Thymus (tissue), 11 donors: Measurements from ENCODE around the gene SKI. TPM values are rescaled to one million over a fixed set of nuclear protein-coding genes. Genes with fewer than 3 reads are reported as not detected.

Experiments used
- DNase-seq, 9 donors: peaks; one replicate each; pipeline ENCODE4 v3.0.0-alpha.2; 2013; ENCODE audit warnings: low spot score in 9 of 9, low read depth in 6 of 9, missing footprints in 1 of 9
- H3K27ac ChIP-seq, 2 donors: one replicate each; pipeline ENCODE4 v1.5.1; 2013; ENCODE audit warnings: control low read depth in 1 of 2, low read depth in 1 of 2, low read length in 1 of 2, mild to moderate bottlenecking in 1 of 2, moderate library complexity in 1 of 2
- H3K27me3 ChIP-seq, 2 donors: one replicate each; pipeline ENCODE4 v1.5.1; 2013; ENCODE audit warnings: low read length in 1 of 2; ENCODE audit not compliant: control insufficient read depth in 2 of 2, insufficient read depth in 1 of 2
- H3K36me3 ChIP-seq, 2 donors: one replicate each; pipeline ENCODE4 v1.5.1; 2013; ENCODE audit warnings: low read length in 1 of 2, mild to moderate bottlenecking in 1 of 2, moderate library complexity in 1 of 2; ENCODE audit not compliant: control insufficient read depth in 2 of 2, insufficient read depth in 2 of 2
- H3K4me1 ChIP-seq, 2 donors: one replicate each; pipeline ENCODE4 v1.5.1; 2013; ENCODE audit warnings: low read length in 2 of 2; ENCODE audit not compliant: control insufficient read depth in 2 of 2, insufficient read depth in 2 of 2
- H3K4me3 ChIP-seq, 2 donors: one replicate each; pipeline ENCODE4 v1.5.1; 2013; ENCODE audit warnings: low read length in 2 of 2, control low read depth in 1 of 2, mild to moderate bottlenecking in 1 of 2
- H3K9me3 ChIP-seq, 2 donors: one replicate each; pipeline ENCODE4 v1.5.1; 2013; ENCODE audit warnings: low read length in 1 of 2, mild to moderate bottlenecking in 1 of 2; ENCODE audit not compliant: control insufficient read depth in 2 of 2, insufficient read depth in 1 of 2
- WGBS: extraction: QIAGEN DNeasy Blood & Tissue Kit; methylation state at CpG from one replicate; pipeline ENCODE4 v1.1.7; 2013; 5-methylcytosine and 5-hydroxymethylcytosine counted together
- polyA plus RNA-seq: library from polyadenylated mRNA; stranded (reverse); fragments of 200-250 nt; gene quantifications from one replicate; pipeline ENCODE4 v1.2.3, GENCODE V29; 2013
- total RNA-seq: library from RNA; stranded (reverse); fragments of 120-200 nt; gene quantifications from one replicate; pipeline ENCODE4 v1.2.4, GENCODE V29; 2013
- donor health status: healthy.

Gene SKI
- total and polyA plus RNA-seq, 2 donors: 5.3 to 16.4 TPM

- H3K27me3 ChIP-seq: no peaks in the 10 kb centered on the region
- DNase-seq: no peak
- H3K4me1 ChIP-seq: peaks cover 21 to 54% of the 10 kb centered on the region in 2 donors
- H3K36me3 ChIP-seq: peaks cover 0 to 11% of the 10 kb centered on the region in 2 donors
- peaks cover 0 to 2% of the 10 kb centered on the region in 2 donors for H3K9me3 ChIP-seq
- peak overlapping the region; percentile 1 to 6 for H3K27ac ChIP-seq
- no peak overlapping the region for H3K4me3 ChIP-seq
- 94% methylated on average over 30 of the region's 30 CpGs for WGBS
Observed at GRCh38 chr1:2192031-2192995, 35.8 kb upstream of the SKI start.

DNA sequence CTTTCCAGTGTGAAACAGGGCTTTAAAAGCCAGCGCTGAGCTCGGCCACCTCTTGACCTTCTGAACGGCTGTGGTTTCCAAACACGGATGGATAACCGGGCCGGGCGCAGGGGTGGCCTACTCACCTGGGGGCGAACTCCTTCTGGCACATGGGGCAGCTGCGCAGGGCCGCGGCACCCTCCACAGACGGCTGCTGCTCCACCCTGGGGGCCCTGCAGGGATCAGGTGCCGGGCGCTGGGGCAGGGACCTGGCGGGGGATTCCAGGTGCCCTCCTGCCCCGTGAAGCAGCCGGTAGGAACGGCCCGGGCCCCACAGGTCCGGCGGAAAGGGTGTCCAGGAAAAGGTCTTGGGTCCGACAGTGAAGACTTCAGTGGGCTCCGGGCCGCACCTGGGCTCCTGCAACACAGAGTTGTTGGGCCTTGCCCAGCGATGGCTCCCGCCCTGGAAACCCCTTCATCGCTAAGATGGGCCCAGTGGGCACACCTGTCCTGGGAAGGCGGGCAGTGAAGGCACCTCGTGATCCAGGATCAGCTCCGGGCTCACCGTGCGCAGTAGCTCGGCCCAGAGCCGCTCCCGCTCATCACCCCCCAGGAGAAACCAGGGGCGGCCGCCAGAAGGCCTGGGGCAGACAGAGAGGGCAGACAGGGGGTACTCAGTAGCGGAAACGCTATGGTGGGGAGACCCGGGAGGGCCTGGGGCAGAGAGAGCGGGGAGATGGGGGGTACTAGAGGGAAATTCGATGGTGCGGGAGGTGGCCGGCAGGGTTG is 34.4 kb upstream of the SKI start:
- 83% methylated on average over 44 of the region's 44 CpGs for WGBS
- H3K9me3 ChIP-seq: peaks cover 2 to 5% of the 10 kb centered on the region in 2 donors
- peaks cover 0 to 11% of the 10 kb centered on the region in 2 donors for H3K36me3 ChIP-seq
- DNase-seq: no peak
- no peaks in the 10 kb centered on the region for H3K27me3 ChIP-seq
- peaks cover 26 to 61% of the 10 kb centered on the region in 2 donors for H3K4me1 ChIP-seq
- H3K27ac ChIP-seq: peak overlapping the region; percentile 25 to 30
- H3K4me3 ChIP-seq: peak overlapping the region; percentile 34 to 79

GRCh38 chr1:2194319-2194897 is 33.7 kb upstream of the SKI start, which contains the start of gene FAAP20:
TSS of gene FAAP20 (minus strand) at chr1:2194772. CDS start at chr1:2194749, 23 bp downstream.
- no peak for DNase-seq
- no peaks in the 10 kb centered on the region for H3K27me3 ChIP-seq
- H3K4me3 ChIP-seq: peak within 1 kb of the TSS; percentile 55 to 79
- peaks cover 28 to 62% of the 10 kb centered on the region in 2 donors for H3K4me1 ChIP-seq
- H3K27ac ChIP-seq: peak within 1 kb of the TSS; percentile 94 to 95
- 2% methylated on average over 63 of the region's 63 CpGs for WGBS
- H3K36me3 ChIP-seq: peaks cover 0 to 10% of the 10 kb centered on the region in 2 donors
- peaks cover 2 to 5% of the 10 kb centered on the region in 2 donors for H3K9me3 ChIP-seq

DNA sequence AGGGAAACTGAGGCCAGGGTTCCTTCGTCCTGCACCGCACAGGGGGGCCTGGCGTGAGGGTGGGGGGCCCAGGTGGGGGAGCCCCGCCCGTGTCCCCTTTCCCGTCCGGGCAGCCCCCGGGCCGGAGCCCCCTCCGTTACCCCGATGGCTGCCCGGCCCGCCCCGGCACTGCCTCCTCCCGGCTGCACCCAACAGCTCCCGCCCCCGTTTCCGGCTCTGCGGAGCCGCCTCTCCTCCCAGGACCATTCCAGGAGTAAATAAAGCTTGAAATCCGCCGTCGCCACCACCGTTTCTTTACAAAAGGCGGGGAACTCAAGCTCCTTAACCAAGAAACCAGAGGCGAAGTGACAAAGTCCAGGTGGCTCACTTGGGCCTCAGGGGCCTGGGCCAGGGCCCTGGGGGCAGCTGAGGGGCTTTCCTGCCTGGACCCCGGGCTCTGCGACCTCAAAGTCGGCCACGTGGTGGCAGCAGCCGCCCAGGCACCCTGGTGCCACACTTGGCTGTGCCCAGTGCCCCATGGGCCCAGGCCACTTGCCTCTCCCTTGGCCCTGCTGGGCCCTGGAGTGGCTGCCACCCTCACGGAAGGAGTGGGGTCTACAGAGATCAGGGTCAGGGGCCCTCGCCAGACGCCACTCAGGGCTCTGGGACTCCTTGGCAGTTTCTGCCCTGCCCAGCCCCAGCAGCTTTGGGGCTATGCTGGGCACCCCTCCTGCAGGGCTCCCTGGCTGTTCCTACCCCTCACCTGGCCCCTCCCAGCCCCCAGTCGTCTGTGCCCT is 33.0 kb upstream of the SKI start:
- 3% methylated on average over 35 of the region's 35 CpGs for whole genome bisulfite sequencing
- peak in 8 of 9 donors; percentile 70 to 94 (median 85) for DNase-seq
- peak overlapping the region; percentile 55 to 79 for H3K4me3 ChIP-seq
- peak overlapping the region; percentile 94 to 95 for H3K27ac ChIP-seq
- peaks cover 30 to 59% of the 10 kb centered on the region in 2 donors for H3K4me1 ChIP-seq
- H3K36me3 ChIP-seq: peaks cover 0 to 8% of the 10 kb centered on the region in 2 donors
- no peaks in the 10 kb centered on the region for H3K27me3 ChIP-seq
- peaks cover 2 to 5% of the 10 kb centered on the region in 2 donors for H3K9me3 ChIP-seq

- Histone ChIP-seq H3K4me3 (no peak overlapping the region), H3K27me3 (no peaks in the 10 kb centered on the region), H3K36me3 (peaks cover 0 to 8% of the 10 kb centered on the region in 2 donors), H3K27ac (peak overlapping the region; percentile 94 to 95), H3K4me1 (peaks cover 30 to 54% of the 10 kb centered on the region in 2 donors), H3K9me3 (peaks cover 2 to 5% of the 10 kb centered on the region in 2 donors)
- DNase-seq: no peak
- 93% methylated on average over 11 of the region's 11 CpGs for WGBS
Observed at GRCh38 chr1:2195785-2196184, 32.3 kb upstream of the SKI start.

DNA sequence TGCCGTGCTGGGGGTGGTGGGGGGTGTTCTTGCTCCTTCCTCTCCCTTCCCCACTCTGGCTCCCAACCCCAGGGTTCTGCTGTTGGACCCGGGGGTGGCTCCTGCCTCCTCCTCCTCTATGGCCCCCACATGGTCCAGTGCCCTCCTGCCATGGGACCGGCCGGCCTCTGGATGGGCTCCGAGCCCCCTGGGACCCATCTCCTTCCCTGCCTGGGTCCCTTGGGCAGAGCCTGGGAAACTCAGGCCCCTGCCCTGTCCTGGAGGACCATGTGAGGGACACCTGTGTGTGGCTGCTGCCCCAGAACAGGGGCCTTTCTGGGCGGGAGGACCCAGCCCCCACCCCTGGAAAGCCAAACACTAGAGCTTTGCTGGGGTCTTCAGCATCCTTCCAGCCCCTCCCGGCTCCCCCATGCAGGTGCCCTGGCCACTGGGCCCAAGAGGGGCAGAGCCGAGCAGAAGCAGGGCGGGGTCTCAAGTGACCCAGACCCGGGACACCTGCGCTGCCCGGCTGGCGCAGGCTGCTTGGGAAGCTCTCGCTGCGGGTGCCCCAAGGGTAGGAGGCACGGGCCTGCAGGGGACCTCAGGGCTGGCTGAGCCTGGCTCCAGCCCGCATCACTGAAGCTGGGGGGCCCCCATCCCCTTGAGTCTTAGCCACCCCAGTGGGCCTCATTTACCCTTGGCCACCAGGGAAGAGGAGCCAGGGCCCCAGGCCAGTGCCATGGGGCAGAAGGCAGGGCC is 31.0 kb upstream of the SKI start:
- no peak overlapping the region for H3K4me3 ChIP-seq
- peaks cover 30 to 48% of the 10 kb centered on the region in 2 donors for H3K4me1 ChIP-seq
- no peaks in the 10 kb centered on the region for H3K27me3 ChIP-seq
- H3K36me3 ChIP-seq: peaks cover 0 to 8% of the 10 kb centered on the region in 2 donors
- DNase-seq: no peak
- no peak overlapping the region for H3K27ac ChIP-seq
- peaks cover 2 to 5% of the 10 kb centered on the region in 2 donors for H3K9me3 ChIP-seq
- WGBS: 95% methylated on average over 17 of the region's 17 CpGs

DNA sequence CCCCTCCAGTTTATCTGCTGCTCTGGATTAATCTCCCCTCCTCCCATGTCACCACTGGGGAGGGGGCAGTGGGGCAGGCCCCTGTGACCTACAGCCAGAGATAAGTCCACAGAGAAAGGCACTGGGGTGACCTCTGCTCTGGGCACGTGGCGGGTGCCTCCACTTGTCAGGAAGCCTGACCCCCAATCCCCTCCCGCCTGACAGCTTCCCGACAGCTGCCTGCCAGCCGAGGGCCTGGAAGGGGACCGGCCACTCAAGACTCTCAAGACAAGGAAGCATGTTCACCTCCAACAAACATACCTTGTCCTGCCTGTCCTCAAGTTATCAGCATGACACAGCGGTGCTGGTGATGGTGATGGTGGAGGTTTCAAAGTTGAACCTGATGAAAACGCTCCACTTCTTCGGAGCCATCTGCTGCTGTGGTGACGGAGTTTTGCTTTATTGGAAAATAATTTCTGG is 30.4 kb upstream of the SKI start:
- peaks cover 2 to 5% of the 10 kb centered on the region in 2 donors for H3K9me3 ChIP-seq
- H3K27ac ChIP-seq: no peak overlapping the region
- peaks cover 30 to 47% of the 10 kb centered on the region in 2 donors for H3K4me1 ChIP-seq
- peaks cover 0 to 4% of the 10 kb centered on the region in 2 donors for H3K36me3 ChIP-seq
- H3K27me3 ChIP-seq: no peaks in the 10 kb centered on the region
- 96% methylated on average over 10 of the region's 10 CpGs for WGBS
- DNase-seq: no peak
- H3K4me3 ChIP-seq: no peak overlapping the region
